ENCODE measurements around the gene TEX38. TPM values are rescaled to one million over a fixed set of nuclear protein-coding genes. Genes with fewer than 3 reads are reported as not detected.

Gene TEX38
- total RNA-seq (2014; rRNA removed; shearing (Covaris generic)) (not detected in 2 replicates), total RNA-seq (2022) (not detected in 2 replicates), Bru-seq, nascent RNA (not detected), BruChase-seq, experiment 1, labeled RNA remaining after a 6-hour chase (not detected), BruChase-seq, experiment 2, labeled RNA remaining after a 2-hour chase (not detected)
- long read RNA-seq = 0 reads

DNA sequence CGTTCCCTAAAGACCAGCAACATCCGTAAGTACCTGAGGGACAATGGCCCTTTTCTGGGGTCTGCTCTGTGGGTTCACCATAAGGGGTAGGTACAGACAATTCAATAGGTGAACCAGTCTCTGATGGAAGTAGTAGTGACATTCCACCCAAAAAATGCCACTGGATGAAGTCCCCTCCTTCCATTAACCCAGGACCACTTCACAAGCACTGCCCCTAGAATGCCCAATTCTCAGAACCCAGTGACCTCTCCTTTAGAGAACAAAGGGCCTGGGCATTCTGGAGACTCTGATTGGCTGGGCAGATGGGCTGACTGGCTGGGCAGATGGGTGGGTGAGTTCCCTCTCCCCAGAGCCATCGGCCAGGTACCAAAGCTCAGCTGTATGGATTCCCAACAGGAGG, at the start of gene TEX38:
TSS of gene TEX38 (plus strand) at position 301 of the 400 bp plus-strand sequence. CDS start at position 382, 81 bp downstream.
- Histone ChIP-seq H3K4me3 (ENCODE audit: low read depth, low read length, poor library complexity, severe bottlenecking) (no peak within 1 kb of the TSS), H3K4me1 (ENCODE audit: insufficient read depth, low read length, poor library complexity, severe bottlenecking) (peaks cover 14% of the 10 kb centered on the region), H3K4me2 (ENCODE audit: low read length) (no peak within 1 kb of the TSS), H3K9me3 (ENCODE audit: low read length) (no peaks in the 10 kb centered on the region), H3K9me2 (ENCODE audit: insufficient read depth, low read length) (no peaks in the 10 kb centered on the region), H3K79me2 (ENCODE audit: insufficient read depth, low read depth, low read length) (peaks cover 11% of the 10 kb centered on the region; the same call in 1 of the 2 replicates), H2AFZ (ENCODE audit: low read length) (no peak within 1 kb of the TSS), H3K36me3 (ENCODE audit: insufficient read depth, low read length) (peaks cover 28% of the 10 kb centered on the region; the same call in 1 of the 2 replicates), H4K20me1 (ENCODE audit: insufficient read depth, low read length) (no peaks in the 10 kb centered on the region), H3K27ac (ENCODE audit: low read depth, low read length, poor library complexity, severe bottlenecking) (no peak within 1 kb of the TSS)
- TF ChIP-seq EZH2phosphoT487 (IDR thresholded peaks at IDR 0.05; ENCODE audit: borderline replicate concordance, low read depth, low read length) = no peak
- TF ChIP-seq, protein P1, sequence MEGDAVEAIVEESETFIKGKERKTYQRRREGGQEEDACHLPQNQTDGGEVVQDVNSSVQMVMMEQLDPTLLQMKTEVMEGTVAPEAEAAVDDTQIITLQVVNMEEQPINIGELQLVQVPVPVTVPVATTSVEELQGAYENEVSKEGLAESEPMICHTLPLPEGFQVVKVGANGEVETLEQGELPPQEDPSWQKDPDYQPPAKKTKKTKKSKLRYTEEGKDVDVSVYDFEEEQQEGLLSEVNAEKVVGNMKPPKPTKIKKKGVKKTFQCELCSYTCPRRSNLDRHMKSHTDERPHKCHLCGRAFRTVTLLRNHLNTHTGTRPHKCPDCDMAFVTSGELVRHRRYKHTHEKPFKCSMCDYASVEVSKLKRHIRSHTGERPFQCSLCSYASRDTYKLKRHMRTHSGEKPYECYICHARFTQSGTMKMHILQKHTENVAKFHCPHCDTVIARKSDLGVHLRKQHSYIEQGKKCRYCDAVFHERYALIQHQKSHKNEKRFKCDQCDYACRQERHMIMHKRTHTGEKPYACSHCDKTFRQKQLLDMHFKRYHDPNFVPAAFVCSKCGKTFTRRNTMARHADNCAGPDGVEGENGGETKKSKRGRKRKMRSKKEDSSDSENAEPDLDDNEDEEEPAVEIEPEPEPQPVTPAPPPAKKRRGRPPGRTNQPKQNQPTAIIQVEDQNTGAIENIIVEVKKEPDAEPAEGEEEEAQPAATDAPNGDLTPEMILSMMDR (conservative IDR thresholded peaks at IDR 0.05; ENCODE audit: low read length) = no peak
- intact Hi-C loops (cut with micrococcal nuclease; ENCODE audit: unreplicated experiment) = no loop called here
- CTCF ChIA-PET (ENCODE audit: unreplicated experiment) = no interaction called here
- BruUV-seq (replicated peaks) = no TSS peak
- DNase-seq (ENCODE audit: low spot score) = no peak
- POLR2A ChIA-PET = no interaction called here

DNA sequence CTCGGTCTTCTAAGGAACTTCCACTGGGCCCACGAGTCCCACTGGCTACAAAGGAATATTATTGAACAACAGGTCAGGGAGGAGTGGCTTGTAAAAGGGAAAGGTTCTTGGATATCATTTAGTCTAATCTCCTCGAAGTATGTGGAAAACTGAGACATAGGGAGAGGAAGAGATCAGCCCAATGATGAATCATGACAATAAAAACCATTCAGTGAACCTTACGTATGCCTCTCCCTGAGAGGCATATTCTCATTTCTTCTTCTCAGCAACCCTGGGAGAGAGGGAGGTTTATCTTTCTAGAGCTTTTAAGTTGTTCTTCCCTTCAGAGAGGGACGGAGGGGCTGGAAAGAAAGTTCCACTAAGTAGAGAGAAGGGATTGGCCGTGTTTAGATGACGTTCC, 49.7 kb upstream of the TEX38 start:
- Histone ChIP-seq H3K27ac (ENCODE audit: low read depth, low read length, poor library complexity, severe bottlenecking) (no peak overlapping the region), H3K4me2 (ENCODE audit: low read length) (no peak overlapping the region), H3K9me3 (ENCODE audit: low read length) (no peaks in the 10 kb centered on the region), H4K20me1 (ENCODE audit: insufficient read depth, low read length) (no peaks in the 10 kb centered on the region), H3K9me2 (ENCODE audit: insufficient read depth, low read length) (no peaks in the 10 kb centered on the region), H3K4me3 (ENCODE audit: low read depth, low read length, poor library complexity, severe bottlenecking) (no peak overlapping the region), H3K4me1 (ENCODE audit: insufficient read depth, low read length, poor library complexity, severe bottlenecking) (no peaks in the 10 kb centered on the region), H2AFZ (ENCODE audit: low read length) (no peak overlapping the region), H3K36me3 (ENCODE audit: insufficient read depth, low read length) (no peaks in the 10 kb centered on the region), H3K79me2 (ENCODE audit: insufficient read depth, low read depth, low read length) (no peaks in the 10 kb centered on the region)
- ChIA-PET POLR2A (no interaction called here), CTCF (ENCODE audit: unreplicated experiment) (no interaction called here)
- no peak for DNase-seq (ENCODE audit: low spot score)
- TF ChIP-seq, protein P1 (conservative IDR thresholded peaks at IDR 0.05; ENCODE audit: low read length) = no peak
- TF ChIP-seq EZH2phosphoT487 (IDR thresholded peaks at IDR 0.05; ENCODE audit: borderline replicate concordance, low read depth, low read length) = no peak
- BruUV-seq (replicated peaks) = no TSS peak
- intact Hi-C loops (cut with micrococcal nuclease; ENCODE audit: unreplicated experiment) = no loop called here

DNA sequence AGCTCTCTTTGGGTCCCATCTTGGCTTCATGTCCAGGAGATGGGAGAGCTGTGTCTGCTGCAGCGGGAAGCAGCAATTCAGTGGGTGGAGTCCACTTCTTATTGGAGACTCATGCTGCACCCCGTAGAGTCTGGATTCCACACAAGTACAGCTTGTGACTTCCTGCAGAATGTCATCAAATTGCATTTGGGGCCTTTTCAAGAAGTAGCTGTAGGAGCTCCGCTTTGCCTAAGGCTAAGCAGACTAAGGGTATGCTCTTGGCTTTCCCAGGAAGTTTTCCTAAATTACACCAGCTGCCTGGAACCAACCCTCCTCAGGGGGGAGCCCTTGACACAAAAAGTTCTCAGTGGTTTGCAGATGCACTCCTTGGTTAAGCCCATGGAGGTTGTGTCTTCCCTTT, 49.3 kb upstream of the TEX38 start:
- TF ChIP-seq EZH2phosphoT487 (IDR thresholded peaks at IDR 0.05; ENCODE audit: borderline replicate concordance, low read depth, low read length) = no peak
- TF ChIP-seq, protein P1 (conservative IDR thresholded peaks at IDR 0.05; ENCODE audit: low read length) = peak; percentile 68
- Histone ChIP-seq H2AFZ (ENCODE audit: low read length) (no peak overlapping the region), H3K4me1 (ENCODE audit: insufficient read depth, low read length, poor library complexity, severe bottlenecking) (no peaks in the 10 kb centered on the region), H4K20me1 (ENCODE audit: insufficient read depth, low read length) (no peaks in the 10 kb centered on the region), H3K9me2 (ENCODE audit: insufficient read depth, low read length) (no peaks in the 10 kb centered on the region), H3K9me3 (ENCODE audit: low read length) (no peaks in the 10 kb centered on the region), H3K4me3 (ENCODE audit: low read depth, low read length, poor library complexity, severe bottlenecking) (no peak overlapping the region), H3K27ac (ENCODE audit: low read depth, low read length, poor library complexity, severe bottlenecking) (no peak overlapping the region), H3K79me2 (ENCODE audit: insufficient read depth, low read depth, low read length) (no peaks in the 10 kb centered on the region), H3K4me2 (ENCODE audit: low read length) (no peak overlapping the region), H3K36me3 (ENCODE audit: insufficient read depth, low read length) (no peaks in the 10 kb centered on the region)
- ChIA-PET CTCF (ENCODE audit: unreplicated experiment) (no interaction called here), POLR2A (no interaction called here)
- BruUV-seq (replicated peaks) = no TSS peak
- intact Hi-C loops (cut with micrococcal nuclease; ENCODE audit: unreplicated experiment) = no loop called here
- peak; percentile 8 for DNase-seq (ENCODE audit: low spot score)

Measured in OCI-LY7 (cell line).